ENCODE data around the gene C16orf86.

Gene C16orf86

DNA sequence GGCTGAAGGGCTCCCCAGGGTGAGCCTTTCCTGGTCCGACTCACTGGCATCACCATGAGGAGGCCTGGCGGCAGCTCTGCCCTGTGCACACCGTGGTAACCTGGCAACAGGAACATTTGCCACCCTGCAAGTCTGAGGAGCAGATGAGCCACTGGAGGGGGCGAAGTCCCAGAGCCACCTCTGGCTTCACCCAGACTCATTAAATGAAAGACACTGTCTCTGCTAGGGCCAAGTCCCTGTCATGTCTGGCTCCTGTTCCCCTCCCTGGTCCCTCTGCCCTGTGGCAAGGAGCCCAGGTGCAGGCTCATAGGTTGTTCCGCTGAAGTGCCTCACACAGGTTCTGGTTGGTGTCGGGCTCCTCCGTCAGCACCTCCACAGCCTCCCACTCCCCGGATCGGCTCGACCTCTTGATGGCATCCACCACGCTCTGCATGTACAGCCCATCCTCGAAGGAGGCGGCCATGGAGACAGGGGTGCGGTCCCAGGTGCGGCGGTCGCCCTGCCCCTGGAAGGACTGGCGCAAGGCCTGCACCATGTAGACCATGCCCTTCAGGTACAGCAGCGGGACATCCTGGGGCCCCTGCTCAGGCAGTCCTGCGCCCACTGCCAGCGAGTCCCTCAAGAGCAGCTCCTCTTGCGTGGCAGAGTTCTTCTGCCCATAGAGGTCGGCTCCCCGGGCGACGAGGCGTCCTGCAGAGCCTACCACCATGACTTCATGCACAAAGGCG, 8.4 kb downstream of the C16orf86 start:
- TF ChIP-seq, protein P1, sequence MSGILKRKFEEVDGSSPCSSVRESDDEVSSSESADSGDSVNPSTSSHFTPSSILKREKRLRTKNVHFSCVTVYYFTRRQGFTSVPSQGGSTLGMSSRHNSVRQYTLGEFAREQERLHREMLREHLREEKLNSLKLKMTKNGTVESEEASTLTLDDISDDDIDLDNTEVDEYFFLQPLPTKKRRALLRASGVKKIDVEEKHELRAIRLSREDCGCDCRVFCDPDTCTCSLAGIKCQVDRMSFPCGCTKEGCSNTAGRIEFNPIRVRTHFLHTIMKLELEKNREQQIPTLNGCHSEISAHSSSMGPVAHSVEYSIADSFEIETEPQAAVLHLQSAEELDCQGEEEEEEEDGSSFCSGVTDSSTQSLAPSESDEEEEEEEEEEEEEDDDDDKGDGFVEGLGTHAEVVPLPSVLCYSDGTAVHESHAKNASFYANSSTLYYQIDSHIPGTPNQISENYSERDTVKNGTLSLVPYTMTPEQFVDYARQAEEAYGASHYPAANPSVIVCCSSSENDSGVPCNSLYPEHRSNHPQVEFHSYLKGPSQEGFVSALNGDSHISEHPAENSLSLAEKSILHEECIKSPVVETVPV (CRISPR knock-in tag; IDR thresholded peaks at IDR 0.05): no peak
- TF ChIP-seq ZNF565 (CRISPR knock-in tag; conservative IDR thresholded peaks at IDR 0.05; ENCODE audit: low read depth) (no peak), TOX (CRISPR knock-in tag; IDR thresholded peaks at IDR 0.05; ENCODE audit: borderline replicate concordance) (no peak), SNAI2 (CRISPR knock-in tag; IDR thresholded peaks at IDR 0.05) (no peak), ESRRG (CRISPR knock-in tag; IDR thresholded peaks at IDR 0.05) (no peak), PPARA (CRISPR knock-in tag; IDR thresholded peaks at IDR 0.05; ENCODE audit: borderline replicate concordance) (no peak), ARNTL (CRISPR knock-in tag; IDR thresholded peaks at IDR 0.05; ENCODE audit: borderline replicate concordance, low read depth) (no peak), GLIS3 (CRISPR knock-in tag; IDR thresholded peaks at IDR 0.05) (no peak), ZNF8 (CRISPR knock-in tag; IDR thresholded peaks at IDR 0.05) (no peak), OSR1 (CRISPR knock-in tag; IDR thresholded peaks at IDR 0.05) (no peak), ZFP30 (CRISPR knock-in tag; IDR thresholded peaks at IDR 0.05) (no peak), CSDC2 (CRISPR knock-in tag; IDR thresholded peaks at IDR 0.05) (no peak), TCF4 (CRISPR knock-in tag; IDR thresholded peaks at IDR 0.05; ENCODE audit: borderline replicate concordance) (no peak), ZNF70 (CRISPR knock-in tag; IDR thresholded peaks at IDR 0.05) (no peak), ZFP3 (CRISPR knock-in tag; IDR thresholded peaks at IDR 0.05) (no peak)
- TF ChIP-seq, protein P2, sequence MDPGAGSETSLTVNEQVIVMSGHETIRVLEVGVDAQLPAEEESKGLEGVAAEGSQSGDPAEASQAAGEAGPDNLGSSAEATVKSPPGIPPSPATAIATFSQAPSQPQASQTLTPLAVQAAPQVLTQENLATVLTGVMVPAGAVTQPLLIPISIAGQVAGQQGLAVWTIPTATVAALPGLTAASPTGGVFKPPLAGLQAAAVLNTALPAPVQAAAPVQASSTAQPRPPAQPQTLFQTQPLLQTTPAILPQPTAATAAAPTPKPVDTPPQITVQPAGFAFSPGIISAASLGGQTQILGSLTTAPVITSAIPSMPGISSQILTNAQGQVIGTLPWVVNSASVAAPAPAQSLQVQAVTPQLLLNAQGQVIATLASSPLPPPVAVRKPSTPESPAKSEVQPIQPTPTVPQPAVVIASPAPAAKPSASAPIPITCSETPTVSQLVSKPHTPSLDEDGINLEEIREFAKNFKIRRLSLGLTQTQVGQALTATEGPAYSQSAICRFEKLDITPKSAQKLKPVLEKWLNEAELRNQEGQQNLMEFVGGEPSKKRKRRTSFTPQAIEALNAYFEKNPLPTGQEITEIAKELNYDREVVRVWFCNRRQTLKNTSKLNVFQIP (CRISPR knock-in tag; IDR thresholded peaks at IDR 0.05; ENCODE audit: borderline replicate concordance, low read depth): no peak
- TF ChIP-seq, protein P3, sequence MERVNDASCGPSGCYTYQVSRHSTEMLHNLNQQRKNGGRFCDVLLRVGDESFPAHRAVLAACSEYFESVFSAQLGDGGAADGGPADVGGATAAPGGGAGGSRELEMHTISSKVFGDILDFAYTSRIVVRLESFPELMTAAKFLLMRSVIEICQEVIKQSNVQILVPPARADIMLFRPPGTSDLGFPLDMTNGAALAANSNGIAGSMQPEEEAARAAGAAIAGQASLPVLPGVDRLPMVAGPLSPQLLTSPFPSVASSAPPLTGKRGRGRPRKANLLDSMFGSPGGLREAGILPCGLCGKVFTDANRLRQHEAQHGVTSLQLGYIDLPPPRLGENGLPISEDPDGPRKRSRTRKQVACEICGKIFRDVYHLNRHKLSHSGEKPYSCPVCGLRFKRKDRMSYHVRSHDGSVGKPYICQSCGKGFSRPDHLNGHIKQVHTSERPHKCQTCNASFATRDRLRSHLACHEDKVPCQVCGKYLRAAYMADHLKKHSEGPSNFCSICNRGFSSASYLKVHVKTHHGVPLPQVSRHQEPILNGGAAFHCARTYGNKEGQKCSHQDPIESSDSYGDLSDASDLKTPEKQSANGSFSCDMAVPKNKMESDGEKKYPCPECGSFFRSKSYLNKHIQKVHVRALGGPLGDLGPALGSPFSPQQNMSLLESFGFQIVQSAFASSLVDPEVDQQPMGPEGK (CRISPR knock-in tag; IDR thresholded peaks at IDR 0.05; ENCODE audit: borderline replicate concordance): no peak
- TF ChIP-seq, protein P4, sequence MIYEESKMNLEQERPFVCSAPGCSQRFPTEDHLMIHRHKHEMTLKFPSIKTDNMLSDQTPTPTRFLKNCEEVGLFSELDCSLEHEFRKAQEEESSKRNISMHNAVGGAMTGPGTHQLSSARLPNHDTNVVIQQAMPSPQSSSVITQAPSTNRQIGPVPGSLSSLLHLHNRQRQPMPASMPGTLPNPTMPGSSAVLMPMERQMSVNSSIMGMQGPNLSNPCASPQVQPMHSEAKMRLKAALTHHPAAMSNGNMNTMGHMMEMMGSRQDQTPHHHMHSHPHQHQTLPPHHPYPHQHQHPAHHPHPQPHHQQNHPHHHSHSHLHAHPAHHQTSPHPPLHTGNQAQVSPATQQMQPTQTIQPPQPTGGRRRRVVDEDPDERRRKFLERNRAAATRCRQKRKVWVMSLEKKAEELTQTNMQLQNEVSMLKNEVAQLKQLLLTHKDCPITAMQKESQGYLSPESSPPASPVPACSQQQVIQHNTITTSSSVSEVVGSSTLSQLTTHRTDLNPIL (CRISPR knock-in tag; IDR thresholded peaks at IDR 0.05; ENCODE audit: low read depth): no peak

DNA sequence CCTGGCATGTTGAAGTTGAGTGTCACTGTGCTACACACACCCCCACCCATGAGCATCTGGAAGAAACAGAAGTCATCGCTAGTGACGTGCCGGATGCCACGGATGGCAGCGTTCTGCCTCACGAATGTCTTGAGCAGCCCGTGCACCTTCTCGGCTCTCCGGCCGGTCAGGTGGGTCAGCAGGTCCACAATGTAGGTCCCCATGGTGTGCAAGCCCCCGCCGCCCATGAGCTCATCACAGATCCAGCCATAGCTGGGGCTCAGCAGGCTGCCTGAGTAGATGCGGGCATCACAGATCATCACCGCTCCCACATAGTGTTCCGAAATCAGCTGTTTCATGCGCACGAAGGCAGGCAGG, 8.9 kb downstream of the C16orf86 start:
- ATAC-seq: no peak
- TF ChIP-seq ZNF70 (CRISPR knock-in tag; IDR thresholded peaks at IDR 0.05) (no peak), ZNF8 (CRISPR knock-in tag; IDR thresholded peaks at IDR 0.05) (no peak), RARB (CRISPR knock-in tag; IDR thresholded peaks at IDR 0.05) (no peak), TOX (CRISPR knock-in tag; IDR thresholded peaks at IDR 0.05; ENCODE audit: borderline replicate concordance) (no peak), PPARA (CRISPR knock-in tag; IDR thresholded peaks at IDR 0.05; ENCODE audit: borderline replicate concordance) (no peak), TCF4 (CRISPR knock-in tag; IDR thresholded peaks at IDR 0.05; ENCODE audit: borderline replicate concordance) (no peak), CSDC2 (CRISPR knock-in tag; IDR thresholded peaks at IDR 0.05) (no peak), ZFP30 (CRISPR knock-in tag; IDR thresholded peaks at IDR 0.05) (no peak), BACH2 (CRISPR knock-in tag; IDR thresholded peaks at IDR 0.05; ENCODE audit: borderline replicate concordance) (no peak)
- TF ChIP-seq, protein P4 (CRISPR knock-in tag; IDR thresholded peaks at IDR 0.05; ENCODE audit: low read depth): no peak
- TF ChIP-seq, protein P3 (CRISPR knock-in tag; IDR thresholded peaks at IDR 0.05; ENCODE audit: borderline replicate concordance): no peak
- TF ChIP-seq, protein P5, sequence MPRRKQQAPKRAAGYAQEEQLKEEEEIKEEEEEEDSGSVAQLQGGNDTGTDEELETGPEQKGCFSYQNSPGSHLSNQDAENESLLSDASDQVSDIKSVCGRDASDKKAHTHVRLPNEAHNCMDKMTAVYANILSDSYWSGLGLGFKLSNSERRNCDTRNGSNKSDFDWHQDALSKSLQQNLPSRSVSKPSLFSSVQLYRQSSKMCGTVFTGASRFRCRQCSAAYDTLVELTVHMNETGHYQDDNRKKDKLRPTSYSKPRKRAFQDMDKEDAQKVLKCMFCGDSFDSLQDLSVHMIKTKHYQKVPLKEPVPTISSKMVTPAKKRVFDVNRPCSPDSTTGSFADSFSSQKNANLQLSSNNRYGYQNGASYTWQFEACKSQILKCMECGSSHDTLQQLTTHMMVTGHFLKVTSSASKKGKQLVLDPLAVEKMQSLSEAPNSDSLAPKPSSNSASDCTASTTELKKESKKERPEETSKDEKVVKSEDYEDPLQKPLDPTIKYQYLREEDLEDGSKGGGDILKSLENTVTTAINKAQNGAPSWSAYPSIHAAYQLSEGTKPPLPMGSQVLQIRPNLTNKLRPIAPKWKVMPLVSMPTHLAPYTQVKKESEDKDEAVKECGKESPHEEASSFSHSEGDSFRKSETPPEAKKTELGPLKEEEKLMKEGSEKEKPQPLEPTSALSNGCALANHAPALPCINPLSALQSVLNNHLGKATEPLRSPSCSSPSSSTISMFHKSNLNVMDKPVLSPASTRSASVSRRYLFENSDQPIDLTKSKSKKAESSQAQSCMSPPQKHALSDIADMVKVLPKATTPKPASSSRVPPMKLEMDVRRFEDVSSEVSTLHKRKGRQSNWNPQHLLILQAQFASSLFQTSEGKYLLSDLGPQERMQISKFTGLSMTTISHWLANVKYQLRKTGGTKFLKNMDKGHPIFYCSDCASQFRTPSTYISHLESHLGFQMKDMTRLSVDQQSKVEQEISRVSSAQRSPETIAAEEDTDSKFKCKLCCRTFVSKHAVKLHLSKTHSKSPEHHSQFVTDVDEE (CRISPR knock-in tag; IDR thresholded peaks at IDR 0.05): no peak
- TF ChIP-seq, protein P1 (CRISPR knock-in tag; IDR thresholded peaks at IDR 0.05): no peak

More for the DNA sequence above, 8.4 kb downstream of the C16orf86 start:
- ATAC-seq: peak; percentile 47

All from SK-N-SH treated with all-trans-retinoic acid at 6 μM for 48 hours (cell line).